Adipocyte (in vitro differentiated cells): ENCODE measurements around the gene ZNF334.

Source experiments
- DNase-seq: peaks from one replicate; pipeline ENCODE4 v3.0.0-alpha.2; 2015; ENCODE audit warnings: low read depth
- H3K27me3 ChIP-seq: replicated peaks from 2 replicates; pipeline ENCODE4 v1.7.0; 2013; ENCODE audit warnings: mild to moderate bottlenecking, low read length, moderate library complexity; ENCODE audit not compliant: control insufficient read depth, insufficient read depth
- H3K36me3 ChIP-seq: 2 replicates; pipeline ENCODE4 v1.7.0; 2013; ENCODE audit warnings: low read length, mild to moderate bottlenecking, moderate library complexity; ENCODE audit not compliant: control insufficient read depth, insufficient read depth, severe bottlenecking
- H3K4me1 ChIP-seq: 2 replicates; pipeline ENCODE4 v1.7.0; 2013; ENCODE audit warnings: mild to moderate bottlenecking, low read length, moderate library complexity; ENCODE audit not compliant: control insufficient read depth, insufficient read depth
- H3K4me3 ChIP-seq: 2 replicates; pipeline ENCODE4 v1.7.0; 2013; ENCODE audit warnings: mild to moderate bottlenecking, low read length, moderate library complexity
- H3K9ac ChIP-seq: 2 replicates; pipeline ENCODE4 v1.7.0; 2013; ENCODE audit warnings: mild to moderate bottlenecking, low read length, moderate library complexity
- H3K9me3 ChIP-seq: 2 replicates; pipeline ENCODE4 v1.7.0; 2013; ENCODE audit warnings: mild to moderate bottlenecking, low read length, moderate library complexity; ENCODE audit not compliant: control insufficient read depth

The ZNF334 gene

GRCh38 chr20:46482864-46483263, 30.5 kb downstream of the ZNF334 start:
- DNase-seq: no peak
- Histone ChIP-seq H3K36me3 (no peaks in the 10 kb centered on the region), H3K4me1 (peaks cover 5% of the 10 kb centered on the region), H3K9ac (no peak overlapping the region), H3K9me3 (no peaks in the 10 kb centered on the region), H3K27me3 (peaks cover 50% of the 10 kb centered on the region), H3K4me3 (no peak overlapping the region)

DNA sequence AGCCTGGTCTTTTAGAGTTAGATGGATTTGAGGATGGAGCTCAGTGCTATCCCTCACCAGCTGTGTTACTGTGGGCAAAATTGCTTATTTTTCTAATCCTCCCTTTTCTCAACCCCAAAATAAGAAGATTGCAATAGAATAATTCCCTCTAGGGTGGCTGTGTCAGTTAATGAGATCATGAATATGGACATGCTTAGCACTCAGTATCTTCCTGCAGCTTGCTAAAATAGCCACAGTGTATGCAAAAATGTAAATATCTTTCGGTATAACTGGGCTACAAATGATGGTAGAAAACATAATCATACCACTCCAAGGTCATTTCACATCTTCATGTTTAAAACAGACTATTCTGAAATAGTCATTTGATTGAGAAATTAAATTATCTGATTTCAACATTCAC, 35.7 kb downstream of the ZNF334 start:
- no peaks in the 10 kb centered on the region for H3K36me3 ChIP-seq
- H3K4me3 ChIP-seq: no peak overlapping the region
- H3K9me3 ChIP-seq: no peaks in the 10 kb centered on the region
- H3K27me3 ChIP-seq: peaks cover 25% of the 10 kb centered on the region
- H3K9ac ChIP-seq: no peak overlapping the region
- DNase-seq: no peak
- H3K4me1 ChIP-seq: peaks cover 15% of the 10 kb centered on the region

GRCh38 chr20:46477225-46477624, 36.1 kb downstream of the ZNF334 start:
- H3K9ac ChIP-seq: no peak overlapping the region
- no peaks in the 10 kb centered on the region for H3K9me3 ChIP-seq
- peaks cover 15% of the 10 kb centered on the region for H3K4me1 ChIP-seq
- H3K36me3 ChIP-seq: no peaks in the 10 kb centered on the region
- no peak for DNase-seq
- H3K4me3 ChIP-seq: no peak overlapping the region
- H3K27me3 ChIP-seq: peaks cover 22% of the 10 kb centered on the region

DNA sequence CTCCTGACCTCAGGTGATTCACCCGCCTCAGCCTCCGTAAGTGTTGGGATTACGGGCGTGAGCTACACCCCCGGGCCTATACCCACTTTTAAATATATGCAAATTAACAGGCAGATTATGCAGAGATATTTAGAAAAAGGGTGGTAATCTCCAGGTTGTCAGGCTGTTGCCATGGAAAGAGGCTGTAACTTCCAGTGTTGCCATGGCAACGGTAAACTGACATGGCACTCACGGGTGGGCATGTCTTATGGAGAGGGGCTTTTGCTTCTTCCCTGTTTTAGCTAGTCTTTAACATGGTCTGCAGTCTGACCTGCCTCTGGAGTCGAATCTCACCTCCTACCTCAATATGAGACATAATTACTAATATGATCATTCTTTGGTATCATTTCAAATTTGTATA, 44.9 kb downstream of the ZNF334 start:
- Histone ChIP-seq H3K9me3 (peaks cover 13% of the 10 kb centered on the region), H3K27me3 (peaks cover 9% of the 10 kb centered on the region), H3K36me3 (no peaks in the 10 kb centered on the region), H3K4me3 (no peak overlapping the region), H3K9ac (no peak overlapping the region), H3K4me1 (no peaks in the 10 kb centered on the region)
- no peak for DNase-seq

DNA sequence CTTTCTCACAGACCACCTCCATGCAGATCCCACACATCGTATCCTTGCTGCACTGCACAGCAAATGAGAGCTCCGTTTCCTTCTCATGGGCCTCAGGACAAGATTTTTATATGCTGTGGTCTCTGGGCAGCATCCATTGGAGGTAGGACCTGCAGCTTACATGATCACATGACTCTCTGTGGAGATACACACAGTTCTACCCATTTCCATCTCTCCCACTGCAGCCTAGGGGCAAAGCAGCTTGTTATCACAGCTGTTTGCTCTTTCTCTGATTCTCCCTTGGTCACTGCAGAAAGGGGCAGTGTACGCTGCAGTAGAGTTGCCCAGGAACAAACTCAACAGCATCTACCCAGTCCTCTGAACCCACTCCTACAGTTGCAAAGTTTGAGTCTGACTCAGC, 48.9 kb downstream of the ZNF334 start:
- H3K27me3 ChIP-seq: peaks cover 10% of the 10 kb centered on the region
- H3K9me3 ChIP-seq: peaks cover 8% of the 10 kb centered on the region
- no peaks in the 10 kb centered on the region for H3K4me1 ChIP-seq
- no peak overlapping the region for H3K9ac ChIP-seq
- no peaks in the 10 kb centered on the region for H3K36me3 ChIP-seq
- no peak for DNase-seq
- H3K4me3 ChIP-seq: no peak overlapping the region

- DNase-seq: no peak
- no peak overlapping the region for H3K9ac ChIP-seq
- H3K27me3 ChIP-seq: peaks cover 16% of the 10 kb centered on the region
These were observed 49.5 kb downstream of the ZNF334 start for GRCh38 chr20:46463852-46464251.

GRCh38 chr20:46461808-46462207, 51.6 kb downstream of the ZNF334 start:
- peaks cover 25% of the 10 kb centered on the region for H3K27me3 ChIP-seq
- DNase-seq: no peak
- no peaks in the 10 kb centered on the region for H3K4me1 ChIP-seq
- no peak overlapping the region for H3K4me3 ChIP-seq
- H3K9me3 ChIP-seq: peaks cover 34% of the 10 kb centered on the region
- no peak overlapping the region for H3K9ac ChIP-seq
- no peaks in the 10 kb centered on the region for H3K36me3 ChIP-seq

More at GRCh38 chr20:46463852-46464251, 49.5 kb downstream of the ZNF334 start:
- Histone ChIP-seq H3K36me3 (no peaks in the 10 kb centered on the region), H3K4me3 (no peak overlapping the region), H3K4me1 (no peaks in the 10 kb centered on the region), H3K9me3 (peaks cover 14% of the 10 kb centered on the region)

DNA sequence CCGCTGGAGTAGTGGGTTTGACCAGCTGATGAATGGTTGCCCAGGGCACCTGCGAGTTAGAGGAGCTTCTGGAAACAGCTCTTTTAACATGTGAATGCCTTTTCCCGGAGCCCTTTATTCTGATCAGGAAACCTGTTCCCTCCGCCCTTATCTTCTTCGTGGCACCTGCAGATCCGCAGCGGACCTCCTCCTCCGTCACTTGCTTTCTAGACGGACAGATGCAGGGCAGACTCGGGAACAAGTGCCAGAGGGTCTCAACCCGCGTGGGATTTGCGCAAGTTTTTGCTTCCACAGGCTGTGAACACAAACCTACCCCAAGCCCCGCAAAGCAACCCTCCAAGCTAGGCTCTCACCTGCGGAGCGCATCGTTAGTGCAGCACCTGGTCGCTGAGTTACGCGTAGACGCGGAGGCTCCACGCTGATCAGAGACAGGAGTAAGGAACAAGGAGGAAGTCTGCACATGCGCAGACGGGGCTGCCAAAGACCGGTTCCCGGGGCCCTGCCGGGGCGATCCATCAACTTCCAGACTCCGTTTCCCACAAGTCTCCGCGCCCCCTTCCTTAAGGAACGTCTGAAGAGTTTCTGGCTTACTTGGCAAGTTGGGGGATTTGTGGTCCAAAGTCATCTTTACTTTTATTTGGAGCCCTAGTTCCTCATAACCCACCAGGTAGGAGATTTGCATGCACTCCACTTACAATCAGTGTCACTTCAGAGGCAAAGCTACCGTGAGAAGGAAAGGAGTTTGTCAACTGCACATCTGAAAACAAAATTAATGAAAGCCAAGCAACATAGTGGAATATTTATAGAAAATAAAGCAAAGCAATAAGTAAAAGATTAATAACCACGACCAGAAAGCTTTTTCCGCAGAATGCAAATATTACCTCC, 54.3 kb downstream of the ZNF334 start:
- Histone ChIP-seq H3K27me3 (peaks cover 21% of the 10 kb centered on the region), H3K9ac (no peak overlapping the region), H3K9me3 (peaks cover 61% of the 10 kb centered on the region), H3K4me1 (no peaks in the 10 kb centered on the region), H3K4me3 (no peak overlapping the region), H3K36me3 (no peaks in the 10 kb centered on the region)
- peak; percentile 2 for DNase-seq

DNA sequence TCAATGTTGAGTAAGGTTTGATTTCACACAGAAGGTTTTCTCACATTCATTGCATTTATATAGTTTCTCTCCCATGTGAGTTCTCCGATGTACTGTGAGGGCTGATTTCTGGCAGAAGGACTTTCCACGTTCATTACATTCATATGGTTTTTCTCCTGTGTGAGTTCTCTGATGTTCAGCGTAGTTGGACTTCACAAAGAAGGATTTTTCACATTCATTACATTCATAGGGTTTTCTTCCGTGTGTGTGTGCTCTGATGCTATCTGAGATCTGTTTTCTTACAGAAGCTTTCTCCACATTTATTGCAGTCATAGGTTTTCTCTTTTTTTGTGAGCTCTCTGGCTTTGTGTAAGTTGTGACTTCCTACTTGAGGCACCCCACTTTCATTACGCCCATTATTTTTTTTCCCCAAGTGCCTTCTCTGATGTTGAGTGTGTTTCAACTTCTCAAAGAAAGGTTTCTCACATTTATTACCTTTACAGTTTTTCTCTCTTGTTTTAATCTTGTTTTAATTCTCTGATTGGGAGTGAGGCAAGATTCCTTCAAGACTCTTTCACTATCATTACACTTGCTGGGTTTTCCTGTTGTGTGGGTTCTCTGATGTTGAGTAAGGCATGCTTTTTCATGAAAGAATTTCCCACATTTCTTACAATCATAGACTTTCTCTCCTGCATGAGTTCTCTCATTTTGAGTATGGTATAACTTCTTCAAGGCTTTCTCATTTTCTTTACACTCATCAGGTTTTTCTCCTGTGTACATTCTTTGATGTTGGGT, 56.9 kb downstream of the ZNF334 start:
- no peak for DNase-seq

DNA sequence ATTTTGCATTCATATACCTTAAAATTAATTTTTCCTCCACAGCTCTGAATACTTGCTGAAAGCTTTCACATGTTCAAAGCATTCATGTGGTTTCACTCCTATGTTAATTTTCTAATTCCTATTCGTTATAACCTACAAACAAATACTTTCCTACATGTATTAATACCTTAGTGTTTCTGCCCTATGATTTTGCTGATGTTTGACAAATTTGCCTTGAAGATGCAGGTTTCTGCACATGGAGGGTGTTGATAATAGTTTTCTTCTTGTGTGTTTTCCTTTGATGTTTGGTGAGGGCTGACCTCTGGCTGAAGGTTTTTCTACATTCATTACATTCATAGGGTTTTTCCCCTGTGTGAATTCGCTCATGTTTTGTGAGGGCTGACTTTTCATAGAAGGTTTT, 57.6 kb downstream of the ZNF334 start:
- Histone ChIP-seq H3K4me1 (no peaks in the 10 kb centered on the region), H3K36me3 (no peaks in the 10 kb centered on the region), H3K9ac (no peak overlapping the region), H3K27me3 (peaks cover 16% of the 10 kb centered on the region), H3K4me3 (peak overlapping the region; percentile 31), H3K9me3 (peaks cover 77% of the 10 kb centered on the region)
- DNase-seq: no peak

More for the DNA sequence above, 56.9 kb downstream of the ZNF334 start:
- peaks cover 77% of the 10 kb centered on the region for H3K9me3 ChIP-seq
- no peak overlapping the region for H3K9ac ChIP-seq
- H3K27me3 ChIP-seq: peaks cover 16% of the 10 kb centered on the region
- peak overlapping the region; percentile 31 for H3K4me3 ChIP-seq
- no peaks in the 10 kb centered on the region for H3K36me3 ChIP-seq
- H3K4me1 ChIP-seq: no peaks in the 10 kb centered on the region
